Fibroblast of pulmonary artery (primary cell): ENCODE results near the gene ACOXL.

Experiments
- DNase-seq: peaks from one replicate; pipeline ENCODE4 v3.0.0-alpha.2; 2010; ENCODE audit warnings: low read depth
- H3K4me3 ChIP-seq: replicated peaks from 2 replicates; pipeline ENCODE4 v1.5.1; 2011; ENCODE audit warnings: low read depth, mild to moderate bottlenecking, control low read depth, low read length, moderate library complexity
- TF ChIP-seq, protein P1 (sequence below): IDR thresholded peaks from 2 replicates; pipeline ENCODE4 v1.5.1; 2011; ENCODE audit warnings: mild to moderate bottlenecking, control low read depth, low read length, inconsistent platforms; ENCODE audit errors: missing control alignments

The ACOXL gene

GRCh38 chr2:110843959-110844510, 111.7 kb downstream of the ACOXL start:
- no peak overlapping the region for H3K4me3 ChIP-seq
- TF ChIP-seq, protein P1, sequence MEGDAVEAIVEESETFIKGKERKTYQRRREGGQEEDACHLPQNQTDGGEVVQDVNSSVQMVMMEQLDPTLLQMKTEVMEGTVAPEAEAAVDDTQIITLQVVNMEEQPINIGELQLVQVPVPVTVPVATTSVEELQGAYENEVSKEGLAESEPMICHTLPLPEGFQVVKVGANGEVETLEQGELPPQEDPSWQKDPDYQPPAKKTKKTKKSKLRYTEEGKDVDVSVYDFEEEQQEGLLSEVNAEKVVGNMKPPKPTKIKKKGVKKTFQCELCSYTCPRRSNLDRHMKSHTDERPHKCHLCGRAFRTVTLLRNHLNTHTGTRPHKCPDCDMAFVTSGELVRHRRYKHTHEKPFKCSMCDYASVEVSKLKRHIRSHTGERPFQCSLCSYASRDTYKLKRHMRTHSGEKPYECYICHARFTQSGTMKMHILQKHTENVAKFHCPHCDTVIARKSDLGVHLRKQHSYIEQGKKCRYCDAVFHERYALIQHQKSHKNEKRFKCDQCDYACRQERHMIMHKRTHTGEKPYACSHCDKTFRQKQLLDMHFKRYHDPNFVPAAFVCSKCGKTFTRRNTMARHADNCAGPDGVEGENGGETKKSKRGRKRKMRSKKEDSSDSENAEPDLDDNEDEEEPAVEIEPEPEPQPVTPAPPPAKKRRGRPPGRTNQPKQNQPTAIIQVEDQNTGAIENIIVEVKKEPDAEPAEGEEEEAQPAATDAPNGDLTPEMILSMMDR = no peak
- DNase-seq = no peak

- TF ChIP-seq, protein P1 = no peak
- H3K4me3 ChIP-seq = no peak overlapping the region
- DNase-seq = no peak
These were observed 115.3 kb downstream of the ACOXL start for GRCh38 chr2:110847651-110848050.

GRCh38 chr2:110848071-110848470, 115.7 kb downstream of the ACOXL start:
- no peak overlapping the region for H3K4me3 ChIP-seq
- DNase-seq = no peak
- TF ChIP-seq, protein P1 = no peak

DNA sequence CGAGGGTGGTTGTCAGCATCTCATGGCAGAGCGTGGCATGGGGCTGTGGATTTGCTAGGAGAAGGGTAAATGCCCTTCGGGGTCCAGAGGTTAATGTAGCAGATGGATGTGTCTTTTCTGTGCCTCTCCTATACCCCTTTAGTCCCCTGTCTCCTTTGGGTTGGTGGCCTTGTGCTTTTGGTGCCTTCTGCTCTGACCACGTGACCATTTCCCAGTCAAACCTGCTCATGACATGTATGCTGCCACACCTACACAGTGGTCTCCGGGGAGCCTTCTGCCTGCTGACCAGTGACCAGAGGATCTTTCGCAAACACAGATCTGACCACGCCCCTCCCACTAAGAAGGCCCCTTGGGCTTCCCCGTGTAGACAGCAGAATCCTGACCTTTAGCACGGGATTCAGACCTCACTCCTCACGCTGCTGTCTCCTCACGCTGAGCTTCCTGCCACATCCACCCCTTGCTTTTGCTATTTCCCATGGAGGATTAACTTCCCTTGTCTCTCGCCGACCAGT, 116.2 kb downstream of the ACOXL start:
- no peak overlapping the region for H3K4me3 ChIP-seq
- DNase-seq = no peak

GRCh38 chr2:110851531-110851930, 119.2 kb downstream of the ACOXL start:
- H3K4me3 ChIP-seq = no peak overlapping the region
- no peak for DNase-seq
- TF ChIP-seq, protein P1 = no peak

More for the DNA sequence above, 116.2 kb downstream of the ACOXL start:
- TF ChIP-seq, protein P1 = no peak

GRCh38 chr2:110852051-110852450, 119.7 kb downstream of the ACOXL start:
- TF ChIP-seq, protein P1 = no peak
- DNase-seq = no peak
- H3K4me3 ChIP-seq = no peak overlapping the region
